GM15510 (cell line): ENCODE results near the gene TKT.
A peak's percentile ranks its signal among the peaks of the same experiment; 100 is the strongest.

Experiments used
- POLR2A ChIP-seq: IDR thresholded peaks from 3 replicates; pipeline ENCODE4 v1.6.1; 2011; ENCODE audit warnings: borderline replicate concordance; ENCODE audit not compliant: insufficient read length; ENCODE audit errors: extremely low read depth

Gene TKT

GRCh38 chr3:53248161-53248560 is 7.7 kb downstream of the TKT start:
- TF ChIP-seq POLR2A: no peak

- TF ChIP-seq POLR2A: no peak
Observed at GRCh38 chr3:53247619-53248018, 8.2 kb downstream of the TKT start.

DNA sequence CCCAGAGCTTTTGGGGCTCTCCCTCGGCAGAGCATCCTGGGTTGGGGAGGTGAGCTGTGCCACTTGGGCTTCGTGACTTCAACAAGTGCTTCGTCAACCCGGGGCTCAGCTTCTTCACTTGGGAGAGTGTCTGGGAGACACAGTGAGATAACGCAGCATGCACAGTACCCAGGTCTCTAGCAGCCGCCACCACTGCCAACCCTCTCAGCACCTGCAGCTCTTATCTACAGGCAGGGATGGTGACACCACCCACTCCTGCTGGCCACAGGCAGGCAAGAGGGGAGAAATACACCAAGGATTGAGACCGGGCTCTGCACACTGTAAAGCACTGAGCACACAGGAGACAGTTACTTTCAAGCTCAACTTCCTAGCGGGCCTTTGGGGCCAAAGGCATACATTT is 11.6 kb downstream of the TKT start:
- TF ChIP-seq POLR2A: no peak

DNA sequence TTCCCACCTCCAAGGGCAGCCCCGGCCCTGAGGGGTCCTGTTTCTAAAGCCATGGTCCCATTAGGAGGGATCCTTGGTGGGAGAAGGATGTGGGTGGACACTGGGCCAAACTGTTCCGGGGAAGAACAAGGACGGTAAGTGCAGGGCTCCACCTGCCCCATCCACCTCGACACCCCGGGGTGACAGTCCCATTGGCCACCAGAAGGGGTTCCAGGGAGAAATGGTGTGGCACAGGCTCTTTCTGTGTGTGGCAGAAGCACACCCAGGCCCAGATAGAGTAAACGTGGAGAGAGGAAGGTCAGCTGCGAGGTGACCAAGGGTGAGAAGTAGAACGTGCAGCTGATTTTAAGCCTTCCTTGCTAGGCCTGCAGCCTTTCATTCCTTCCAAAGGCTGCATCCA is 12.0 kb downstream of the TKT start:
- no peak for TF ChIP-seq POLR2A

DNA sequence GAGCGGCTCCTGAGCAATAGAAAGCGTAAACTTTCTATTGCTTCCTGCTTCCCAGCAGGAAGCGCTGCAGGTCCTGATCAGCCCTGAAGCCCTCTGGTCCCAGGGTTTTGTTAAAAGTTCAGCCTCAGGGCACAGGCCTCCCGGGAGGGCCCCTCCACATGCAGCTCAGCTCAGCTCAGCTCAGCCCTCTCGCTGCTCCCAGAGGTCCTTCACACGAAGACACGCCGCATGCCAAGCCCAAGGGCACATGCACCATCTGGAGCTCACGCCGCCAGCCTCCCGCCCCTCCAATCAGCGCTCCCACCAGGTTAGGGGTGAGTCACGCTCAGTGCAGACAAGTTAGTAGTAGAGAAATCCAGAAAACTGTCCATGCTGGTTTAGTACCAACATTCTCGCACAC is 12.7 kb downstream of the TKT start:
- TF ChIP-seq POLR2A: no peak

- no peak for TF ChIP-seq POLR2A
Observed at GRCh38 chr3:53242642-53243041, 13.2 kb downstream of the TKT start.

- no peak for TF ChIP-seq POLR2A
Observed at GRCh38 chr3:53242155-53242554, 13.7 kb downstream of the TKT start.

GRCh38 chr3:53240989-53241972 is 14.5 kb downstream of the TKT start:
- TF ChIP-seq POLR2A: no peak

DNA sequence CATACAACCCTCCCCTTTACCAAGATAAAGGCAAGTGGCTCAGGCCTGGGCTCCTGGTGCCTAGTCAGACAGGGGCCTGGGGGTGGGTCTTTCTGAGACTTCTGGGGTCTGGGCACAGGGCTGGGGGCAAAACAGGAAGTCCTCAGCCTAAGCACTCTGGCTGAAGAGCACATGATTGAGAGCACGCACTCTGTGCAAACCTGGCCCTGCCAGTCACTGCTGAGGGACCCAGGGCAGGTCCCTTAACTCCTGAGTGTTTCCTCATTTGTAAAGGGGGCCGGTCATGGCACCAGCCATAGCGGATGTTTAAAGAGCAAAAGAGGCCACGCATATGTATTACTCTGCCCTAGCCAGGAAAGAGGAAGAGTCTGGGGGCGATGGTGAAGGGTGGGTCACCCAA is 16.0 kb downstream of the TKT start:
- TF ChIP-seq POLR2A: no peak

GRCh38 chr3:53238886-53239285 is 16.9 kb downstream of the TKT start:
- TF ChIP-seq POLR2A: no peak

DNA sequence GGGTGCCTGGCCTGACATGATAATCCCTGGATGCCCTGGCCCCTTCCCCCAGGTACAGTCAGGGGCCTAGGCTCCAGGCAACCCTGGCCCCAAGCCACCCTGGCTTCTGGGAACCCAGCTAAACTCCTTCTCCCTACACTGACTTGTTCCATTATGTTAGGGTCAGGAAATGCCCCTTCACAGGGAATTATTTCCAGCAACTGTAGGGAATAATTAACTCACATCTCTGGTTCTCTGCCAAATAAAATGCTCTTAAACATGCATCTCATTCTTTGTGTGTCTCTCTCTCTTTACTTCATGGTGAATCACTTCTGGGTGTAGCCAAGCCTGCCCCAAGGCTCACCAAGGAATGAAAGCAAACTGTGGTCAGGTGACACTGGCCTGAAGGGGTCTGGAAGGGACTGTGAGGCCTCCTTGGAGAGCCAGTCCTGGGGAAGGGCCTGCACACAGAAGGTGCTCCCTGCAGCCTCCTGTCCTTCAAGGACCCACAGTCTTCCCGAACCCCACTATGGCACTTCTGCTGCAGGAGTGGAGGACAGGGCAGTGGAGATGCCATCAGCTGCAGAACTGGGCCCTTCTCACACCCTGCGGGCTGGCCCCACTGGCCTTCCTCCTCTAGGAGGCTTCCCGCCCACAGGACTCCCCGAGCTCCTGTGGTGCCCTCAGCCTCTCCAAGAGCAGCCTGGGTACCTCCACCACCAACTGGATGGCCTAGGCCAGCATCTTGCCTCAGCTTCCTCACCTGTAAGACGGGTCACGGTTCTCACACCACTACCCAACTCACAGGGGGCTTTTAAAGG is 17.6 kb downstream of the TKT start:
- TF ChIP-seq POLR2A: no peak

- TF ChIP-seq POLR2A: no peak
Observed at GRCh38 chr3:53236112-53236841, 19.5 kb downstream of the TKT start.

DNA sequence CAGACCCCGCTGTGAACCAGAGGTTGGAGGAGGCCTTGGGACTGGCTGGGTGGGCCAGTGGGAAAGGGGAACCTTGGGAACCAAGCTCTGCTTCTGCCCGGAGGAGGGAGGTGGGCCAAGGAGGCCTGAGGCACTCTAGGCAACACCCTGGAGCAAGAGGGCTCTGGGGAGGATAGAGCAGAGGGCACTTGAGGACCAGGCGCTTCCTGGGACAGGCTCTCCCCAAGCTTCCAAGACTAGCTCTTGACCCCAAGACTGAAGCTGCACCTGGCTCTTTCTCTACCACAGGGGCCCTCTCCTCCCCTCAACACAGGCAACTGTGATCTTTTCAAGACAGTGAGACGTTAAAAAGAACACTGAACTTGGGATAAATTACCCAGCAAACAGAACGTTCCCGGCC is 20.3 kb downstream of the TKT start:
- TF ChIP-seq POLR2A: no peak

DNA sequence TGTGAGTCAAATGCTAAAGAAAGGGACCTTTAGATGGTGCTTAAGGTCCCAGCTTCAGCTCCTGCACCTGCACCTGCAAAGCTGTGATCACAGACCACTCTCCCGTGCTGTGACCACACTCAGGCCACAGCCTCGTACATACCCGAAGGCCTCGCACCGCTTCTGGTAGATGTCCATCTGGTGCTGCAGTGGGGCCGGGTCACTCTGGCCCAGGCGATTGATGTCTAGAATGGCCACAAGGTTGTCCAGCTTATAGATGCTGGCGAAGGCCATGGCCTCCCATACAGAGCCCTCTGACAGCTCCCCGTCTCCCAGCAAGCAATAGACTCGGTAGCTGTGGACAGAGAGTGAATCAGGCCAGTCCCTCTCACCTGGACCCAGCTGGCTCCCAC is 21.0 kb downstream of the TKT start:
- TF ChIP-seq POLR2A: no peak

DNA sequence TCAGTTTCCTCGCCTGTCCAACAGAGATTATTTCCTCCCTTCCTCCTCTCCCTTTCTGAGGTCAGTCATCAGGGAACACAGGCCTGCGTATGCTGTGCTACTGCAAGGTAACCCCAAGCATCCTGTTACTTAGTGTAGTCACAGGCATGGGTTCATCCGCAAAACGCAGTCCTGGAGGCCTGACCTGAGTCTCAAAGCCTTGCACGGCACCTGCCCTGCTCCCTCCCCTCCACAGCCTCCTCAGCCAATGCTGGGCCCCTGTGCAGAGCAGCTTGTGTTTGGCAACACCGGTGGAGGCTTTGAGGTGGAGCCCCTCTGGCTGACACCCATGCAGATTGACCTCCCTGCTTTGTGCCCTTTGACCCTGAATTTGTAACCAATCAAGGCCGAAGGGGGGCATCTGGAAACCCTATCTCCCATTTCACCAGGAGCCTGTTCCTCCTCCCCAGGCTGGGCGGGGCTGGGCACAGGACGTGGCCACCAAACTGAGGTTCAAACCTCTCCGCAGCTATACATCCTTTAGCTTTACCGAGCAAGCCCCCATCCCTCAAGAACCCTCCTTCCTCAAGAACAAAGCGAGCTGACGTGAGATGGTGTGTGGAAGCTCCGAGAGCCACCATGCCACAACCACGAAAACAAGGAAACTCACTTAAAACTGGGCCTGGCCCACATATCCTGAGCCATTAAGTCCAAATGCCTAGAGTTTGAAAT is 21.5 kb downstream of the TKT start:
- no peak for TF ChIP-seq POLR2A

DNA sequence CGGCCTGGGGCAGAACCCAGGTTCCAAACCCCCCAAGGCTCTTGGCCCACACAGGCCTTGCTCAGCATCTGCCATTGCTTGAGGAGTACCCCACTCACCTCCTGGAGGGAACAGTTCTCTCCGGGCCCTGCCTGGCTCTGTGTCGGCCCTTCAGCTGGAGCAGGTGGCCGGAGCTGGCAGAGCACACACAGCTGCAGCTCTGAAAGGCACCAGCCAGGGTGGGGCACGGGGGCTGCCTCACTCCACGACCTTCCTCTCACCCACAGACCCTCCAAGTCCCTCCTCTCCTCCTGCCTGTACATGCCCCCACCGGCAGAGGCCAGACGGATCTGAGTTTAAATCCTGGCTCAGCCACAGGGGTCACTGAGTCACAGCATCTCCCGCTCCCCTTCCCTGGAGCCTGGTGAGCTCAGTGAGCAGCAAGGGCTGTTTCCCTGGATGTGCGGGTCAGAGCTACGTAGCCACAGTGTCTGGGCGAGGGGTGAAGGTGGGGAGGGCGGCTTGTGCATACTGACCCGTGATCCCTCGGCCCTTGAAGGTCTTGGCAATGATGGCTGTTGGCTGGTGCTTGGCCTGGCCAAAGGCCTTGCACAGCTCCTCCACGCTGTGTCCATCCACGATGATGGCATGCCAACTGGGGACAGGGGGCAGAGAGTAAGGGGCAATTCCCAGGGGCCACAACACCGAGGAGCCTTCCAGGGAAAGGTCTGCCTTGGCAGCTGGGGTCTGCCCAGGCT is 23.0 kb downstream of the TKT start:
- TF ChIP-seq POLR2A: peak; percentile 21
